Memory B cell (primary cell): ENCODE measurements around the gene SBF2.

Experiments used
- ATAC-seq: fragments of 150-1000 bp; cut with Tn5 transposase; 2 replicates; pipeline ENCODE4 v1.10.0; 2021; ENCODE audit warnings: low read depth, mild to moderate bottlenecking, moderate library complexity
- DNase-seq, 2 donors: peaks; one replicate each; pipeline ENCODE4 v3.0.0; 2022; ENCODE audit warnings: low spot score in 2 of 2
- H3K27ac Mint-ChIP-seq: one replicate; pipeline ENCODE4 v1.8.0; 2022; ENCODE audit warnings: mild to moderate bottlenecking, moderate library complexity, mixed read lengths
- H3K27me3 Mint-ChIP-seq: one replicate; pipeline ENCODE4 v1.8.0; 2022; ENCODE audit warnings: mixed read lengths
- H3K36me3 Mint-ChIP-seq: one replicate; pipeline ENCODE4 v1.8.0; 2022; ENCODE audit warnings: mild to moderate bottlenecking, mixed read lengths
- H3K4me1 Mint-ChIP-seq: one replicate; pipeline ENCODE4 v1.8.0; 2022; ENCODE audit warnings: mixed read lengths
- H3K4me3 Mint-ChIP-seq: one replicate; pipeline ENCODE4 v1.8.0; 2022; ENCODE audit warnings: mild to moderate bottlenecking, moderate library complexity, mixed read lengths
- H3K9me3 Mint-ChIP-seq: one replicate; pipeline ENCODE4 v1.8.0; 2022; ENCODE audit warnings: mixed read lengths

The SBF2 gene

GRCh38 chr11:9838229-9838628 is 455.8 kb downstream of the SBF2 start:
- Mint-ChIP-seq H3K4me1 (no peaks in the 10 kb centered on the region), H3K36me3 (peaks cover 16% of the 10 kb centered on the region), H3K27ac (no peak overlapping the region), H3K4me3 (no peak overlapping the region), H3K27me3 (no peaks in the 10 kb centered on the region), H3K9me3 (no peaks in the 10 kb centered on the region)
- no peak for DNase-seq
- ATAC-seq = no peak

- Mint-ChIP-seq H3K4me3 (no peak overlapping the region), H3K27ac (no peak overlapping the region), H3K27me3 (no peaks in the 10 kb centered on the region), H3K9me3 (no peaks in the 10 kb centered on the region), H3K36me3 (peaks cover 14% of the 10 kb centered on the region), H3K4me1 (no peaks in the 10 kb centered on the region)
- ATAC-seq (no peak), DNase-seq (no peak)
Measured at GRCh38 chr11:9834291-9834690, 459.7 kb downstream of the SBF2 start.

- H3K4me3 Mint-ChIP-seq = no peak overlapping the region
- H3K36me3 Mint-ChIP-seq = peaks cover 11% of the 10 kb centered on the region
- ATAC-seq = no peak
- H3K4me1 Mint-ChIP-seq = no peaks in the 10 kb centered on the region
- H3K9me3 Mint-ChIP-seq = no peaks in the 10 kb centered on the region
- DNase-seq = no peak
- no peaks in the 10 kb centered on the region for H3K27me3 Mint-ChIP-seq
- no peak overlapping the region for H3K27ac Mint-ChIP-seq
Measured at GRCh38 chr11:9831122-9831521, 462.9 kb downstream of the SBF2 start.

GRCh38 chr11:9827708-9828107 is 466.3 kb downstream of the SBF2 start:
- ATAC-seq (no peak), DNase-seq (no peak)
- no peaks in the 10 kb centered on the region for H3K4me1 Mint-ChIP-seq
- no peak overlapping the region for H3K27ac Mint-ChIP-seq
- H3K36me3 Mint-ChIP-seq = peaks cover 11% of the 10 kb centered on the region
- no peaks in the 10 kb centered on the region for H3K9me3 Mint-ChIP-seq
- H3K27me3 Mint-ChIP-seq = no peaks in the 10 kb centered on the region
- H3K4me3 Mint-ChIP-seq = no peak overlapping the region

GRCh38 chr11:9826390-9826789 is 467.6 kb downstream of the SBF2 start:
- Mint-ChIP-seq H3K27me3 (no peaks in the 10 kb centered on the region), H3K4me1 (no peaks in the 10 kb centered on the region), H3K9me3 (no peaks in the 10 kb centered on the region), H3K36me3 (peaks cover 5% of the 10 kb centered on the region), H3K4me3 (no peak overlapping the region), H3K27ac (no peak overlapping the region)
- ATAC-seq (no peak), DNase-seq (no peak)

GRCh38 chr11:9825895-9826294 is 468.1 kb downstream of the SBF2 start:
- Mint-ChIP-seq H3K4me3 (no peak overlapping the region), H3K27ac (no peak overlapping the region), H3K4me1 (no peaks in the 10 kb centered on the region), H3K36me3 (peaks cover 4% of the 10 kb centered on the region), H3K27me3 (no peaks in the 10 kb centered on the region), H3K9me3 (no peaks in the 10 kb centered on the region)
- ATAC-seq (no peak), DNase-seq (no peak)

GRCh38 chr11:9825315-9825714 is 468.7 kb downstream of the SBF2 start:
- ATAC-seq = no peak
- Mint-ChIP-seq H3K27me3 (no peaks in the 10 kb centered on the region), H3K36me3 (peaks cover 4% of the 10 kb centered on the region), H3K4me1 (no peaks in the 10 kb centered on the region), H3K27ac (no peak overlapping the region), H3K9me3 (no peaks in the 10 kb centered on the region), H3K4me3 (no peak overlapping the region)
- DNase-seq = no peak

- no peaks in the 10 kb centered on the region for H3K4me1 Mint-ChIP-seq
- peaks cover 2% of the 10 kb centered on the region for H3K36me3 Mint-ChIP-seq
- ATAC-seq (no peak), DNase-seq (no peak)
- no peak overlapping the region for H3K27ac Mint-ChIP-seq
- no peak overlapping the region for H3K4me3 Mint-ChIP-seq
- H3K27me3 Mint-ChIP-seq = no peaks in the 10 kb centered on the region
- no peaks in the 10 kb centered on the region for H3K9me3 Mint-ChIP-seq
Measured at GRCh38 chr11:9823887-9824385, 470.1 kb downstream of the SBF2 start.

- no peaks in the 10 kb centered on the region for H3K9me3 Mint-ChIP-seq
- no peak overlapping the region for H3K4me3 Mint-ChIP-seq
- no peaks in the 10 kb centered on the region for H3K27me3 Mint-ChIP-seq
- H3K36me3 Mint-ChIP-seq = peaks cover 2% of the 10 kb centered on the region
- DNase-seq = no peak
- ATAC-seq = no peak
- no peaks in the 10 kb centered on the region for H3K4me1 Mint-ChIP-seq
- H3K27ac Mint-ChIP-seq = no peak overlapping the region
Measured at GRCh38 chr11:9823439-9823838, 470.6 kb downstream of the SBF2 start.

GRCh38 chr11:9821008-9821752 is 472.8 kb downstream of the SBF2 start:
- Mint-ChIP-seq H3K36me3 (peaks cover 4% of the 10 kb centered on the region), H3K4me3 (no peak overlapping the region), H3K27ac (no peak overlapping the region), H3K4me1 (no peaks in the 10 kb centered on the region), H3K27me3 (no peaks in the 10 kb centered on the region), H3K9me3 (no peaks in the 10 kb centered on the region)
- ATAC-seq (no peak), DNase-seq (no peak)

GRCh38 chr11:9820260-9820659 is 473.8 kb downstream of the SBF2 start:
- Mint-ChIP-seq H3K9me3 (no peaks in the 10 kb centered on the region), H3K36me3 (peaks cover 4% of the 10 kb centered on the region), H3K4me3 (no peak overlapping the region), H3K4me1 (no peaks in the 10 kb centered on the region), H3K27ac (no peak overlapping the region), H3K27me3 (no peaks in the 10 kb centered on the region)
- ATAC-seq (no peak), DNase-seq (no peak)

GRCh38 chr11:9817191-9817590 is 476.8 kb downstream of the SBF2 start:
- no peaks in the 10 kb centered on the region for H3K4me1 Mint-ChIP-seq
- peaks cover 3% of the 10 kb centered on the region for H3K36me3 Mint-ChIP-seq
- ATAC-seq (no peak), DNase-seq (no peak)
- H3K27ac Mint-ChIP-seq = no peak overlapping the region
- H3K27me3 Mint-ChIP-seq = no peaks in the 10 kb centered on the region
- H3K9me3 Mint-ChIP-seq = no peaks in the 10 kb centered on the region
- H3K4me3 Mint-ChIP-seq = no peak overlapping the region

- Mint-ChIP-seq H3K27me3 (no peaks in the 10 kb centered on the region), H3K27ac (no peak overlapping the region), H3K4me3 (no peak overlapping the region), H3K9me3 (no peaks in the 10 kb centered on the region), H3K4me1 (no peaks in the 10 kb centered on the region), H3K36me3 (peaks cover 13% of the 10 kb centered on the region)
- ATAC-seq = no peak
- DNase-seq = no peak
Measured at GRCh38 chr11:9815486-9816136, 478.4 kb downstream of the SBF2 start.

- Mint-ChIP-seq H3K4me1 (no peaks in the 10 kb centered on the region), H3K36me3 (peaks cover 15% of the 10 kb centered on the region), H3K27me3 (no peaks in the 10 kb centered on the region), H3K9me3 (no peaks in the 10 kb centered on the region), H3K27ac (no peak overlapping the region), H3K4me3 (no peak overlapping the region)
- no peak for ATAC-seq
- DNase-seq = no peak
Measured at GRCh38 chr11:9814108-9814507, 479.9 kb downstream of the SBF2 start.

GRCh38 chr11:9808943-9809342 is 485.1 kb downstream of the SBF2 start:
- Mint-ChIP-seq H3K4me1 (no peaks in the 10 kb centered on the region), H3K27me3 (no peaks in the 10 kb centered on the region), H3K27ac (no peak overlapping the region), H3K36me3 (peaks cover 27% of the 10 kb centered on the region), H3K4me3 (no peak overlapping the region), H3K9me3 (no peaks in the 10 kb centered on the region)
- DNase-seq (no peak), ATAC-seq (no peak)
